DMS53 treated with DMSO at 0.1 percent for 48 hours (cell line): Measurements from ENCODE around the gene METTL9.
"Not testable (repeated sequence)": the region's sequence is repeated elsewhere in the genome, so short reads cannot be mapped to it uniquely, and the experiment has no call there.

Source experiments
- DNase-seq: peaks from one replicate; lab custom pipeline; 2025; ENCODE audit not compliant: unreplicated experiment; lab: John Stamatoyannopoulos, UW

METTL9 gene

DNA sequence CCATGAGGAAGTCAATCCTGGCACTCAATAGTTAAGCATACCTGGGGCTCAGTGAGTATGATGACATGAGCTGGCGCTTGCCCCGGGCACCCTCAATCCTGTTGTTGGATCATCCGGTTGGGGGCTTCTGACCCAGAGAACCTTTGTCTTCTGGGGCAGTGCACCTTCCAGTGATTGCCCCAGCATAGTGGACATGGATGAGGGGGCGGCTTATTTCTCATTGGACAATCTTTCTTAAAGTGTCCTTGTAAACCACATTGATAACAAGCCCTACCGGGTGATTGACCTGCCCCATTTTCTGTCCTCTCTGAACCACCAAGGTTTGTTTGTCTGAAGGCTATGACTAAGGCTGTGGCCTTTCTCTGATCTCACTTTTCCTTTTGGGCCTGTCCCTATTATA, 34.8 kb downstream of the METTL9 start:
- no peak for DNase-seq

DNA sequence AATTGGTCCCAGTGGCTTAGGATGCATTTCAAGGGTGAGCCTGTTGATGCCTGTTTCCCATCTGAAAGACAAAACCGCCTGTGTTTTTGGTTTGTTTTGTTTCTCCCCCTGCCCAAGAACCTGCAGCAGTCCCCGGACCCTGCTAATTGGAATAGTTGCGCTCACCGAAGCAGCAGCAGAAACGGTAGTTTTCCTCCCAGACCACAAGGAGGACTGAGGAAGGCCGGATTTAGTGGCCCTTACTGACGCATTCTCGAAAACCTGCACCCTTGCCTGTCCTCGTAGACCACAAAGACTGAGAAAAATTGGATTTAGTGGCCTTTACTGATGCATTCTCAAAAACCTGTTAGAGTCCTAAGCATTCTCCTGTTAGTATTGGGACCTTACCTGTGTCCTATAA, 36.3 kb downstream of the METTL9 start:
- DNase-seq, result not testable (repeated sequence)

- DNase-seq, result no peak
These were observed 37.9 kb downstream of the METTL9 start for GRCh38 chr16:21637032-21637968.

DNA sequence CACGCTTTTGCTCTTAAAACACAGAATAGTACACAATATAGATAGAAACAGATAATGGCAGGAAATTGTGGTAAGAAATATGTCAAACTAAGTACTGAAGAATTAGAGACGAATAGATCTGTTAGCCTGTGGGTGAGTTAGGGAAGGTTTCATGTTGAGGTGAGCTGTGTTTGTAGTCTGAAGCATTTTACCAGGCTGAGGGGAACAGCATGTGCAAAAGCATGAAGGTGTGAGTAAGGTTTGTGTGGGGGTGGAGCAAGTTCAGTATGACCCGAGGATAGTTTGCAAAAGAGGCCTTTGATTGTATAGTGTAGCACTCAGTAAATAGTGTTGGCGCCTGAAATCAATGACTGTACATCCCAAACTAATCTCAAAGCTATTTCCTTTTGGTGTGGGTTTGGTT, 39.2 kb downstream of the METTL9 start:
- DNase-seq, result no peak

DNA sequence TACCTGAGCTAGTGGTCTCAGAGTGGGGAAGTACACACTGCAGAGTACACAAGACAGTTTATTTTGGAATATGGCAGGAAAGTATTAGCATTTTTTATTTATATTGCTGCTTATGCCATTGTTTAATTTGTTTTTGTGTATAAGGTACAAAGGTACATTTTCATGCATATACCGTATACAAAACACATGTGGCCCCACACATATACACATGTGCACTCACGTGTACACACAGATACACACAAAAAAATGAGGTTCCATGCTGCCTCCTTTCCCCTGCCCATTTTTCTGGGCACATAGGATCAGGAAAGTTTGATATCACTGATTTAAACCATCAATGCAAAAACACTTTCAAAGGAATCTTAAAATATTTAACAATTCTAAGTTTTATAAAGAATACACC, 40.1 kb downstream of the METTL9 start:
- DNase-seq, result no peak

- no peak for DNase-seq
These were observed 42.5 kb downstream of the METTL9 start for GRCh38 chr16:21641916-21642315.

DNA sequence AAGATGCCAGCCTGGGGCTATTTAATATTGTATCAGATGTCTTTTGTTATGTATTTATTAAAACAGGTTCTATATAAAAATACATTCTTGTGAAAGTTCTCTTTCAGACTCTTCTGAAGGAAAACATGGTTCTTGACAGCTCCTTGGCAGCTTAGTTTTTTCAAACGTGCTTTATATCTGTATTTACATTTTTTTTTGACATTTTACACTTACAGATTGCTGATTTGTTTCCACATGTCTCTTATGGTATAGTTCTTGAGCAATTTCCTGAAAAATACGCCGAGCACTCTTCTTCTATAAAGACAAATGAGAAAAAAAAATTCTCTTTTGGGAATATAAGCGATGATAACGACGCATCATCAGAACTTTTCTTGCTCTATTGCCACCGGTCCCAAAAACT, 43.5 kb downstream of the METTL9 start:
- DNase-seq, result no peak

DNA sequence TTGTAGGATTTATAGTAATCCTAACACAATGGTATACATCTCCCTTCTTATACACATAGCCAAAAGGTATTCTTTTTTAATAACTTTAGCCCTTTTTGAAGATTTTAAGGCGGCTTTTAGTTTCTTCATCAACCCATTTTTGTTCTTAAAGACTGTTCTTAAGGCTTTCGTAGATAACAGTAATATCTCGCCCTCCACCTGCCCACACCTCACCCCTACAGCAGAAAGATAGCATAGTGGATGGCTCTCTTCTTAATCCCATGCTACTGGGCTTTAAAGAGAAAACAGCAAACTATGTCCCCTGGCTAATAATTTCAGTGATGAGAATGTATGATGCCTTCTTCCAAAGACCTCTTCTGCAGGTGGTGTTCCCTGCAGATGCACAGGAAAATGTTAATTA, 44.4 kb downstream of the METTL9 start:
- DNase-seq, result no peak

DNA sequence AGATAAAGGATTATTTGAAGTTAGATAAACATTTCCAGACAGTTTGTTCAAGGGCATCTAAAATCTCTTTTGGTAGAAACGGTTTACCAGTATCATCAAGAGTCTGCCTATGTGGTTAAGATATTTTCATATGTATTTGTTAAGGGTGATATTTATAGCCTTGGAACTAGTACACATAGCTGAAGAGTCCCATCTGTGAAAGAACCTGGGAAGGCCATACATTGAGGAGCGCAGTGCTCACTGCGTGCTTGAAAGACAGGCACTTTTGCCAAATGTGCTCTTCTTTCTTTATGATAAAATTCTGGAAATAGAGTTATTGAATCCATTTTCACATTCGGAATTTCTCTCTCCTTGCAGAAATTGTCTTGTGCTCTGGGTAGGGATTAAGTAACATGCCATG, 45.3 kb downstream of the METTL9 start:
- no peak for DNase-seq

GRCh38 chr16:21645261-21645721, 45.9 kb downstream of the METTL9 start:
- DNase-seq, result no peak

GRCh38 chr16:21646091-21646490, 46.7 kb downstream of the METTL9 start:
- DNase-seq, result no peak

DNA sequence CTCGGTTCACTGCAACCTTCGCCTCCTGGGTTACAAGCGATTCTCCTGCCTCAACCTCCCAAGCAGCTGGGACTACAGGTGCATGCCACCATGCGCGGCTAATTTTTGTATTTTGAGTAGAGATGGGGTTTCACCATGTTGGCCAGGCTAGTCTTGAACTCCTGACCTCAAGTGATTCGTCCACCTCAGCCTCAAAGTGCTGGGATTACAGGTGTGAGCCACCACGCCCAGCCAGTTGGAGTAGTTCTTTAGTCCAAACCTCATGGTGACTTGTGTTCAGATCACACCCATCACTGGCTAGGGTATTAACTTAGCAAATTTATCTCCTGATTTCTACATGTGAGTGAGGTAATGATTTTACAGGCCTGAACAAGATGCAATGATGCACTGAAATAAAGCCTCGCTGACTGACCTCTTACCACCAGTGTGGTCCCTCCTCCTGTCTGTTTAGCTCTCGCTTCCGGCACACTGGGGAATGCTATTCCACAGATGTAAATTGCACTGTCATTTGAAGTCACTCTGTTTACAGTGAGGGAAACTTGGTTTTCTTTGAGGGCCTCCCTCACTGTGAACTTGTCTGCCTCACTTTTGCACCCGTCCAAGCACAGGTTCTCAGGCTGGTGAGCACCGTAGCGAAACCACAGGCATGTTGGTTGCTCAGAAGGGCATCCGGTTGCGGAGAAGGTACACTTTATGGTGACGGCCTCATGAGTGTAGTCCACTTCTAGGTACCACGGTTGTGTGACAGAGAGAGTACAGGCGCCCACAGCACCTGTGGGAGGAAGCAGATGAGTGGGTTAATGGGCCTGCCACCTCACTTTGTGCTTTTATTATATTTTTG, 47.6 kb downstream of the METTL9 start:
- DNase-seq, result no peak

GRCh38 chr16:21647562-21648164, 48.3 kb downstream of the METTL9 start:
- DNase-seq, result no peak

DNA sequence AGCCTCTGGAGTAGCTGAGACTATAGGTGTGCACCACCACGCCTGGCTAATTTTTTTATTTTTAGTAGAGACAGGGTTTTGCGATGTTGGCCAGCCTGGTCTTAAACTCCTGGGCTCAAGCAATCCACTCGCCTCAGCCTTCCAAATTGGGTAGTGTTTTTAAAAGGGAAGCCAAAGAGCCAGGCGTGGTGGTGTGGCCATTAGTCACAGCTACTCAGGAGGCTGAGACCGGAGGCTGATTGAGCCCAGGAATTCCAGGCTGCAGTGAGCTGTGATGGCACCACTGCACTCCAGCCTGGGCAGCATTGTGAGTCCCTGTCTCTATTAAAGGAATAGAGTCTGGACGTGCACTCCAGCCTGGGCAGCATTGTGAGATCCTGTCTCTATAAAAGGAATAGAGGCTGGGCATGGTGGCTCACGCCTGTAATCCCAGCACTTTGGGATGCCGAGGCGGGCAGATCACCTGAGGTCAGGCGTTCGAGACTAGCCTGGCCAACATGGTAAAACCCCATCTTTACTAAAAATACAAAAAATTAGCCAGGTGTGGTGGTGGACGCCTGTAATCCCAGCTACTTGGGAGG, 50.5 kb downstream of the METTL9 start:
- not testable (repeated sequence) for DNase-seq

DNA sequence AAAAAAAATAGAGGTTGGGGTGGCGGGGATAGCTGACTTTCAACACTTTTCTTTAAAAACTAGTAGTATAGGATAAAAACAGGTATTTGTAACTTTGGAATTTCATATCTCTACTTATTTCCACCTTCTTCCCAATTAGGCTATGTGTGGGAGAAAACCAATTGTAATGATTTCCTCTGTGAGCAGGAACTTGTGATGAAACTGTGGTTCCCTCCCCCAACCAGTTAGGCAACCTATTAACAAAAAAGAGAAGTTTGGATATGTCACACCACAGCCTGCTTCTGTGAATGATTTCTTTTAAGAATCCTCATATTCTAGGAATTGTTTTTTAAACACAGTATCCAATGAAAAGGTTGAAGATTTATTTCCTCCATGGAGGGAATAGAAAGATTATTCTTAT, 51.1 kb downstream of the METTL9 start:
- no peak for DNase-seq

DNA sequence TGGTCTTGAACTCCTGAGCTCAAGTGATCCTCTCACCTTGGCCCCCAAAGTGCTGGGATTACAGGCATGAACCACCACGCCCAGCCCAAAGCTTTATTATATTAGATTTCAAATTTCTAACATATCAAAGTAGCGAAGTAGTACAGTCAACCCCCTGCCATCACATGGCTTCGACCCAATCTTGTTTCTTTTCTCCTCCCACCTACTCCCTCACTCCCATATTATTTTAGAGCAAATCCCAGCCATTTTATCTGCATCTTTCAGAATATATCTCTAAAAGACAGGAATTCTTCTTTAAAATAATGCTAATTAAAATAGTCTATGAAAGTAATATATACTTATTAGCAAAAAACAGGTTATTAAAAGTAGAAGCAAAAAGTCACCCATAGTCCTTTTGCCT, 52.1 kb downstream of the METTL9 start:
- no peak for DNase-seq

DNA sequence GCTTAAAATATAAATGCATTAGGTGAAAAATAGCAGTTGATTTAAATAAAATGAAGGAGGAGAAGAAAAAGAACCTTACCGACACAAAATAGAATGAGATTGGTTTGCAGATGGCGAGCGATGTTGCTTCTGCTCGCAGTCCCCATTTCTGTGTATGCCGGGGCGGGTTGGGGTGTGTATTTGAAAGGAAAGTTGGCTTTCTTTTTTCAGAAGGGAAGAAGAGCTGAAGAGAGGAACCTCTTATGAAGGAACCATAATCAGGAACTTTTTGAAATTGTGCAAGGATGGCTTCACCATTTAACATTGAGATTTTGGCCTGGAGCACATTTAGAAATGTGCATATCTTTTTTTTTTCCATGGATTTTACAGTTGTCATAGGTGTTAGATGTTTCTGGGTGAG, 53.1 kb downstream of the METTL9 start, which contains the start of gene IGSF6:
Gene IGSF6, minus strand, starts transcription at position 156 of the 400 bp plus-strand sequence. Its CDS starts 10 bp downstream, at position 146.
- DNase-seq, result no peak

- no peak for DNase-seq
These were observed 54.2 kb downstream of the METTL9 start for GRCh38 chr16:21653571-21653970.

GRCh38 chr16:21654466-21654865, 55.1 kb downstream of the METTL9 start:
- no peak for DNase-seq

DNA sequence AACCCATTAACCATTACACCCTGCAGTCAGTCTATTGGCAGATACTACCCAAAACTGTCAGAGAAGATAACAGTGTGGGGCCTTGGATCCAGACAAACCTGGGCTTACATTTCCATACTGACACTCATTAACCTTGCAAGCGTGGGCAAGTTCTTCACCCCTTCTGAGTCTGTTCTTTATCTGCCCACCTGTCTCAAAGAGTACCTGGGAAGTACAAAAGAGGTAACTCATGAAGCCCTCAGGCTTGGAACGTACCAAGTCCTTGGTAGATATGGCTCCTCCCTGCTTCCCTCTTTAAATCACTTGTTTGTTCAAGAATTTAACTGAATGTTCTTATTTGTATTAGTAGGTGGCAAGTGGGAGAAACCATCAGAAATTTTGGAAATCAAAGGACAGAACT, 55.5 kb downstream of the METTL9 start:
- no peak for DNase-seq
